ENCODE data around the gene CACNA2D1. TPM values are rescaled to one million over a fixed set of nuclear protein-coding genes. Genes with fewer than 3 reads are reported as not detected.

Gene CACNA2D1
- total RNA-seq, 1 donor: 0.10 TPM

- Histone ChIP-seq H3K9me3 (ENCODE audit: low read depth, low read length) (no peaks in the 10 kb centered on the region), H3K4me1 (ENCODE audit: insufficient read depth, low read length) (no peaks in the 10 kb centered on the region), H3K4me3 (ENCODE audit: low read length) (no peak overlapping the region), H3K27me3 (ENCODE audit: insufficient read depth, low read length) (no peaks in the 10 kb centered on the region)
Observed at GRCh38 chr7:81986723-81987470, 456.7 kb downstream of the CACNA2D1 start.

- no peaks in the 10 kb centered on the region for H3K27me3 ChIP-seq (ENCODE audit: insufficient read depth, low read length)
- no peaks in the 10 kb centered on the region for H3K9me3 ChIP-seq (ENCODE audit: low read depth, low read length)
- H3K4me3 ChIP-seq (ENCODE audit: low read length): no peak overlapping the region
- H3K4me1 ChIP-seq (ENCODE audit: insufficient read depth, low read length): no peaks in the 10 kb centered on the region
Observed at GRCh38 chr7:81983406-81983805, 460.2 kb downstream of the CACNA2D1 start.

GRCh38 chr7:81973117-81973516 lies 470.5 kb downstream of the CACNA2D1 start:
- Histone ChIP-seq H3K4me3 (ENCODE audit: low read length) (no peak overlapping the region), H3K4me1 (ENCODE audit: insufficient read depth, low read length) (no peaks in the 10 kb centered on the region), H3K27me3 (ENCODE audit: insufficient read depth, low read length) (no peaks in the 10 kb centered on the region), H3K9me3 (ENCODE audit: low read depth, low read length) (no peaks in the 10 kb centered on the region)

- Histone ChIP-seq H3K4me1 (ENCODE audit: insufficient read depth, low read length) (no peaks in the 10 kb centered on the region), H3K9me3 (ENCODE audit: low read depth, low read length) (no peaks in the 10 kb centered on the region), H3K4me3 (ENCODE audit: low read length) (no peak overlapping the region)
Observed at GRCh38 chr7:81960026-81960425, 483.6 kb downstream of the CACNA2D1 start.

GRCh38 chr7:81957517-81957916 lies 486.1 kb downstream of the CACNA2D1 start:
- Histone ChIP-seq H3K9me3 (ENCODE audit: low read depth, low read length) (no peaks in the 10 kb centered on the region), H3K4me3 (ENCODE audit: low read length) (no peak overlapping the region), H3K4me1 (ENCODE audit: insufficient read depth, low read length) (no peaks in the 10 kb centered on the region), H3K27me3 (ENCODE audit: insufficient read depth, low read length) (no peaks in the 10 kb centered on the region)

More at GRCh38 chr7:81960026-81960425, 483.6 kb downstream of the CACNA2D1 start:
- no peaks in the 10 kb centered on the region for H3K27me3 ChIP-seq (ENCODE audit: insufficient read depth, low read length)

- no peaks in the 10 kb centered on the region for H3K4me1 ChIP-seq (ENCODE audit: insufficient read depth, low read length)
- H3K9me3 ChIP-seq (ENCODE audit: low read depth, low read length): no peaks in the 10 kb centered on the region
- no peak overlapping the region for H3K4me3 ChIP-seq (ENCODE audit: low read length)
- no peaks in the 10 kb centered on the region for H3K27me3 ChIP-seq (ENCODE audit: insufficient read depth, low read length)
Observed at GRCh38 chr7:81956520-81956919, 487.1 kb downstream of the CACNA2D1 start.

- Histone ChIP-seq H3K4me1 (ENCODE audit: insufficient read depth, low read length) (no peaks in the 10 kb centered on the region), H3K9me3 (ENCODE audit: low read depth, low read length) (no peaks in the 10 kb centered on the region), H3K27me3 (ENCODE audit: insufficient read depth, low read length) (no peaks in the 10 kb centered on the region), H3K4me3 (ENCODE audit: low read length) (no peak overlapping the region)
Observed at GRCh38 chr7:81949306-81949705, 494.3 kb downstream of the CACNA2D1 start.

- no peaks in the 10 kb centered on the region for H3K4me1 ChIP-seq (ENCODE audit: insufficient read depth, low read length)
- no peak overlapping the region for H3K4me3 ChIP-seq (ENCODE audit: low read length)
- H3K27me3 ChIP-seq (ENCODE audit: insufficient read depth, low read length): no peaks in the 10 kb centered on the region
- no peaks in the 10 kb centered on the region for H3K9me3 ChIP-seq (ENCODE audit: low read depth, low read length)
Observed at GRCh38 chr7:81944058-81944457, 499.5 kb downstream of the CACNA2D1 start.

GRCh38 chr7:81937091-81937490 lies 506.5 kb downstream of the CACNA2D1 start:
- H3K4me1 ChIP-seq (ENCODE audit: insufficient read depth, low read length): no peaks in the 10 kb centered on the region
- no peaks in the 10 kb centered on the region for H3K27me3 ChIP-seq (ENCODE audit: insufficient read depth, low read length)
- no peak overlapping the region for H3K4me3 ChIP-seq (ENCODE audit: low read length)
- no peaks in the 10 kb centered on the region for H3K9me3 ChIP-seq (ENCODE audit: low read depth, low read length)

GRCh38 chr7:81934596-81935301 lies 508.8 kb downstream of the CACNA2D1 start:
- Histone ChIP-seq H3K4me1 (ENCODE audit: insufficient read depth, low read length) (no peaks in the 10 kb centered on the region), H3K4me3 (ENCODE audit: low read length) (no peak overlapping the region), H3K27me3 (ENCODE audit: insufficient read depth, low read length) (no peaks in the 10 kb centered on the region), H3K9me3 (ENCODE audit: low read depth, low read length) (no peaks in the 10 kb centered on the region)

GRCh38 chr7:81932936-81933335 lies 510.6 kb downstream of the CACNA2D1 start:
- no peaks in the 10 kb centered on the region for H3K27me3 ChIP-seq (ENCODE audit: insufficient read depth, low read length)
- H3K9me3 ChIP-seq (ENCODE audit: low read depth, low read length): no peaks in the 10 kb centered on the region
- H3K4me3 ChIP-seq (ENCODE audit: low read length): no peak overlapping the region
- no peaks in the 10 kb centered on the region for H3K4me1 ChIP-seq (ENCODE audit: insufficient read depth, low read length)

- Histone ChIP-seq H3K4me1 (ENCODE audit: insufficient read depth, low read length) (no peaks in the 10 kb centered on the region), H3K9me3 (ENCODE audit: low read depth, low read length) (no peaks in the 10 kb centered on the region), H3K27me3 (ENCODE audit: insufficient read depth, low read length) (no peaks in the 10 kb centered on the region), H3K4me3 (ENCODE audit: low read length) (no peak overlapping the region)
Observed at GRCh38 chr7:81929386-81929785, 514.2 kb downstream of the CACNA2D1 start.

GRCh38 chr7:81926154-81926553 lies 517.4 kb downstream of the CACNA2D1 start:
- no peaks in the 10 kb centered on the region for H3K27me3 ChIP-seq (ENCODE audit: insufficient read depth, low read length)
- H3K9me3 ChIP-seq (ENCODE audit: low read depth, low read length): no peaks in the 10 kb centered on the region
- no peak overlapping the region for H3K4me3 ChIP-seq (ENCODE audit: low read length)
- H3K4me1 ChIP-seq (ENCODE audit: insufficient read depth, low read length): no peaks in the 10 kb centered on the region

- Histone ChIP-seq H3K9me3 (ENCODE audit: low read depth, low read length) (no peaks in the 10 kb centered on the region), H3K27me3 (ENCODE audit: insufficient read depth, low read length) (no peaks in the 10 kb centered on the region), H3K4me3 (ENCODE audit: low read length) (no peak overlapping the region), H3K4me1 (ENCODE audit: insufficient read depth, low read length) (no peaks in the 10 kb centered on the region)
Observed at GRCh38 chr7:81925530-81925929, 518.0 kb downstream of the CACNA2D1 start.

GRCh38 chr7:81924494-81924893 lies 519.1 kb downstream of the CACNA2D1 start:
- no peaks in the 10 kb centered on the region for H3K9me3 ChIP-seq (ENCODE audit: low read depth, low read length)
- no peaks in the 10 kb centered on the region for H3K4me1 ChIP-seq (ENCODE audit: insufficient read depth, low read length)
- H3K27me3 ChIP-seq (ENCODE audit: insufficient read depth, low read length): no peaks in the 10 kb centered on the region
- H3K4me3 ChIP-seq (ENCODE audit: low read length): no peak overlapping the region

GRCh38 chr7:81919494-81919893 lies 524.1 kb downstream of the CACNA2D1 start:
- Histone ChIP-seq H3K4me3 (ENCODE audit: low read length) (no peak overlapping the region), H3K27me3 (ENCODE audit: insufficient read depth, low read length) (no peaks in the 10 kb centered on the region), H3K9me3 (ENCODE audit: low read depth, low read length) (peaks cover 8% of the 10 kb centered on the region), H3K4me1 (ENCODE audit: insufficient read depth, low read length) (no peaks in the 10 kb centered on the region)
